ENCODE measurements around the gene RGL4. TPM values are rescaled to one million over a fixed set of nuclear protein-coding genes. Genes with fewer than 3 reads are reported as not detected.
A peak's percentile ranks its signal among the peaks of the same experiment; 100 is the strongest.

The RGL4 gene
- total and polyA plus RNA-seq, 2 of the 13 experiments (the other 11 are each of a cell fraction or from before 2014, with no cell fraction given), result not detected

DNA sequence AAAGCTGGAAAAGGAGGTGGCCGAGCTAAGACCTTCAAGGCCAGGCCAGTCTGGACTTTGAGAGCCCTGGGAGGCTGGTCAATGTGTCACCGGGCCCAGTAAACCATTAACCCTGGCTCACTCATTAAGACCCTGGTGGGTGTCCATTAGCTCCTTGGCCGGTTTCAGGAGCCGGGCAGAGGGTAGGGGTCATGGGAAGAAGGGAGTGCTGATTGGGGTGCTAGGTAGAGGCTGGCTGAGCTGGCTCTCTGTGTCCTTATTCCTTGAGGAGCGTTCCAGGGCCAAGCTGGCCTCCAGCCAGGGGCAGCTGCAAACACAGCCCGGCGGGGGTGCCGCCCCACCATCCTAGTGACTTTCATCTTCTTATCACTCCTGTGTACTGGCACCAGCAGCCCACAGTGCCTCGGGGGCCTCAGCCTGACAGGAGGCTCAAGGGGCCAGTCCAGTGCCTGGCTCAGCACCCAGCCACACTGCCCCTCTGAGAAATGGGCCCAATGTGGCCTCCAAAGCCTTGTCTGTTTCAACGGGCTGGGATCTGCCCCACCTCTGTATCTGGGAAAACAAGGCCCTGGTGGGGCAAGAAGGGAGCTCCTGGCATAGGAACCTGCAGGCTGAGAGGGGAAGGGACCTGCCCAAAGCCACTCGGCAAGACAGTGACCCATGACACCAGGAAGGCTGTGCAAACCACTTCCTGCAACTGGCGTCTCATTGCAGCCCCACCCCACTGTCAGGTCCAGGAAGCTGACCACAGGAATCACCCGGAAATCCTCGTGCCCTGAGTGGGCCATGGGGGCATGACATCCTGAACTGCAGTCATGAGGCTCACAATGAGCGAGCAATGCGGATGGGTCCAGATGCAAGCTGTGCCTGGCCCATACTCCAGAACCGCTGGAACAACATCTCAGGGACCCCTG lies 15.1 kb upstream of the RGL4 start (continued):
- TF ChIP-seq PITX1 (CRISPR knock-in tag; IDR thresholded peaks at IDR 0.05) (peak; percentile 72; the same call in 1 of the 2 replicates), PHF21A (CRISPR knock-in tag; IDR thresholded peaks at IDR 0.05) (0 out of 2 replicates have a peak, but pooled peaks have one; percentile 44), NFRKB (IDR thresholded peaks at IDR 0.05) (no peak), ZNF510 (CRISPR knock-in tag; IDR thresholded peaks at IDR 0.05; ENCODE audit: low read depth) (no peak), ZNF501 (CRISPR knock-in tag; IDR thresholded peaks at IDR 0.05) (peak; percentile 79; the same call in 1 of the 2 replicates), KLF9 (CRISPR knock-in tag; IDR thresholded peaks at IDR 0.05; ENCODE audit: low read depth) (no peak), SALL2 (CRISPR knock-in tag; IDR thresholded peaks at IDR 0.05) (0 out of 2 replicates have a peak, but pooled peaks have one; percentile 22), HNRNPK (IDR thresholded peaks at IDR 0.05; ENCODE audit: low read depth, low read length, poor library complexity, severe bottlenecking) (no peak), ZNF10 (CRISPR knock-in tag; IDR thresholded peaks at IDR 0.05; ENCODE audit: borderline replicate concordance, low read depth) (no peak), ZNF841 (CRISPR knock-in tag; IDR thresholded peaks at IDR 0.05; ENCODE audit: borderline replicate concordance) (no peak), ZNF746 (CRISPR knock-in tag; IDR thresholded peaks at IDR 0.05) (no peak), KDM4B (CRISPR knock-in tag; IDR thresholded peaks at IDR 0.05) (no peak), FOXO1 (CRISPR knock-in tag; IDR thresholded peaks at IDR 0.05) (no peak), ZKSCAN1 (IDR thresholded peaks at IDR 0.05; ENCODE audit: low read length) (no peak), ZNF570 (CRISPR knock-in tag; IDR thresholded peaks at IDR 0.05; ENCODE audit: borderline replicate concordance) (no peak), PRPF4 (IDR thresholded peaks at IDR 0.05; ENCODE audit: low read depth, low read length, poor library complexity, severe bottlenecking) (no peak), ZNF790 (CRISPR knock-in tag; IDR thresholded peaks at IDR 0.05; ENCODE audit: borderline replicate concordance) (no peak), ZNF569 (CRISPR knock-in tag; IDR thresholded peaks at IDR 0.05; ENCODE audit: borderline replicate concordance) (no peak), ISL2 (CRISPR knock-in tag; IDR thresholded peaks at IDR 0.05) (no peak), NKX3-1 (CRISPR knock-in tag; IDR thresholded peaks at IDR 0.05) (no peak), SSRP1 (CRISPR knock-in tag; IDR thresholded peaks at IDR 0.05) (no peak), HMG20A (CRISPR knock-in tag; IDR thresholded peaks at IDR 0.05; ENCODE audit: borderline replicate concordance) (no peak), ZNF264 (CRISPR knock-in tag; IDR thresholded peaks at IDR 0.05) (no peak), ZFYVE20 (CRISPR knock-in tag; IDR thresholded peaks at IDR 0.05; ENCODE audit: borderline replicate concordance, low read depth) (no peak), ELF4 (CRISPR knock-in tag; IDR thresholded peaks at IDR 0.05; ENCODE audit: borderline replicate concordance) (no peak), ZNF446 (CRISPR knock-in tag; IDR thresholded peaks at IDR 0.05) (no peak), ZNF83 (CRISPR knock-in tag; IDR thresholded peaks at IDR 0.05; ENCODE audit: borderline replicate concordance) (no peak), SUZ12 (IDR thresholded peaks at IDR 0.05; ENCODE audit: low read depth, low read length) (no peak), SIX4 (CRISPR knock-in tag; IDR thresholded peaks at IDR 0.05) (no peak), DR1 (CRISPR knock-in tag; IDR thresholded peaks at IDR 0.05) (peak; percentile 21; the same call in 1 of the 2 replicates)
- TF ChIP-seq, protein P1, sequence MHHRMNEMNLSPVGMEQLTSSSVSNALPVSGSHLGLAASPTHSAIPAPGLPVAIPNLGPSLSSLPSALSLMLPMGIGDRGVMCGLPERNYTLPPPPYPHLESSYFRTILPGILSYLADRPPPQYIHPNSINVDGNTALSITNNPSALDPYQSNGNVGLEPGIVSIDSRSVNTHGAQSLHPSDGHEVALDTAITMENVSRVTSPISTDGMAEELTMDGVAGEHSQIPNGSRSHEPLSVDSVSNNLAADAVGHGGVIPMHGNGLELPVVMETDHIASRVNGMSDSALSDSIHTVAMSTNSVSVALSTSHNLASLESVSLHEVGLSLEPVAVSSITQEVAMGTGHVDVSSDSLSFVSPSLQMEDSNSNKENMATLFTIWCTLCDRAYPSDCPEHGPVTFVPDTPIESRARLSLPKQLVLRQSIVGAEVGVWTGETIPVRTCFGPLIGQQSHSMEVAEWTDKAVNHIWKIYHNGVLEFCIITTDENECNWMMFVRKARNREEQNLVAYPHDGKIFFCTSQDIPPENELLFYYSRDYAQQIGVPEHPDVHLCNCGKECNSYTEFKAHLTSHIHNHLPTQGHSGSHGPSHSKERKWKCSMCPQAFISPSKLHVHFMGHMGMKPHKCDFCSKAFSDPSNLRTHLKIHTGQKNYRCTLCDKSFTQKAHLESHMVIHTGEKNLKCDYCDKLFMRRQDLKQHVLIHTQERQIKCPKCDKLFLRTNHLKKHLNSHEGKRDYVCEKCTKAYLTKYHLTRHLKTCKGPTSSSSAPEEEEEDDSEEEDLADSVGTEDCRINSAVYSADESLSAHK (CRISPR knock-in tag; IDR thresholded peaks at IDR 0.05; ENCODE audit: borderline replicate concordance), result no peak
